CMK (cell line): Measurements from ENCODE around the gene CAV1.

Source experiments
- DNase-seq: peaks from one replicate; pipeline ENCODE4 v3.0.0-alpha.2; 2010; ENCODE audit warnings: low read depth

Gene CAV1

DNA sequence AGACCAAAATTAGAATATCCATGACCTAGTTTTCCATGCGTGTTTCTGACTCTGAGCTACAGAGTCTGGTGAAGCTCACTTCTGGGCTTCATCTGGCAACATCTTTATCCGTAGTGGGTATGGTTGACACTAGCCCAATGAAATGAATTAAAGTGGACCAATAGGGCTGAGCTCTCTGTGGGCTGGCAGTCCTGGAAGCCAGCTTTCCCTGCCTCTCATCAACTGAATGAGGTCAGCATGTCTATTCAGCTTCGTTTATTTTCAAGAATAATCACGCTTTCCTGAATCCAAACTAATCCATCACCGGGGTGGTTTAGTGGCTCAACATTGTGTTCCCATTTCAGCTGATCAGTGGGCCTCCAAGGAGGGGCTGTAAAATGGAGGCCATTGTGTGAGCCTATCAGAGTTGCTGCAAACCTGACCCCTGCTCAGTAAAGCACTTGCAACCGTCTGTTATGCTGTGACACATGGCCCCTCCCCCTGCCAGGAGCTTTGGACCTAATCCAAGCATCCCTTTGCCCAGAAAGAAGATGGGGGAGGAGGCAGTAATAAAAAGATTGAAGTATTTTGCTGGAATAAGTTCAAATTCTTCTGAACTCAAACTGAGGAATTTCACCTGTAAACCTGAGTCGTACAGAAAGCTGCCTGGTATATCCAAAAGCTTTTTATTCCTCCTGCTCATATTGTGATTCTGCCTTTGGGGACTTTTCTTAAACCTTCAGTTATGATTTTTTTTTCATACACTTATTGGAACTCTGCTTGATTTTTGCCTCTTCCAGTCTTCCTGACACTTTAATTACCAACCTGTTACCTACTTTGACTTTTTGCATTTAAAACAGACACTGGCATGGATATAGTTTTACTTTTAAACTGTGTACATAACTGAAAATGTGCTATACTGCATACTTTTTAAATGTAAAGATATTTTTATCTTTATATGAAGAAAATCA, 35.5 kb downstream of the CAV1 start:
- no peak for DNase-seq

- no peak for DNase-seq
These were observed 37.1 kb downstream of the CAV1 start for GRCh38 chr7:116561697-116562483.

- DNase-seq: no peak
These were observed 37.8 kb downstream of the CAV1 start for GRCh38 chr7:116562529-116563121.

DNA sequence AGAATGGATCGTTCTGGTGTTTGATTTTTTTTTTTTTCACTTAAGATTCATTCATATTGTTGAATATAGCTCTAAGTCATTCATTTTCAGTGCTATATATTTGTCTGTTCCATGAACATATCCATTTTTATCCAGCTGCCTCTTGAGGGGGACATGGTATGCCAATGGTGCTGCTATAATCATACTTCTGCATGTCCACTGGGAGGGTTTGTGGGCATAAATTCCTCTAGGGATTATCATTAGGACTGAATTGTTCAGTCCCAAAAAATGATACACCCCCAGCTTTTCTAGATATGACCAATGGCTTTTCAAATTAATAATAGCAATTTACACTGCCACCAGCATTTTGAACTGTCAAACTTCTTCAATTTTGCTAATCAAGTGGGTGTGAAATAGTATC, 41.1 kb downstream of the CAV1 start:
- DNase-seq: no peak

DNA sequence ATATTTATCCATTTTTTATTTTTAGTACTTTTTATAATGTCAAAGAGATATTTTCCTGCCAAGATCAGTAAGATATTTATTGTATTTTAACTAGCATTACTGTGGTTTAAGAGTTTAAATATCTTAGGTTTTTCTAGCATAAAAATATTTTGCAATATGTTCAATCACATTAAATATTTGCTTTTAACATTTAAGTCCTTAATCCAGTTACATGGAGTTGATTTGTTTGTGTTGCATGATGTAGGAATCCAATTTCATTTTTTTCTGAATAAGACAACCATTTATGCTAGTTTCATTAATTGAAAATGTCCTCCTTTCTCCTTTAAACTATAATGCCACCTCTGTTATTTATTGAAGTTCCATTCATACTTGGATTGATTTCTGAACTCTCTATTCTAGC, 41.8 kb downstream of the CAV1 start:
- no peak for DNase-seq

DNA sequence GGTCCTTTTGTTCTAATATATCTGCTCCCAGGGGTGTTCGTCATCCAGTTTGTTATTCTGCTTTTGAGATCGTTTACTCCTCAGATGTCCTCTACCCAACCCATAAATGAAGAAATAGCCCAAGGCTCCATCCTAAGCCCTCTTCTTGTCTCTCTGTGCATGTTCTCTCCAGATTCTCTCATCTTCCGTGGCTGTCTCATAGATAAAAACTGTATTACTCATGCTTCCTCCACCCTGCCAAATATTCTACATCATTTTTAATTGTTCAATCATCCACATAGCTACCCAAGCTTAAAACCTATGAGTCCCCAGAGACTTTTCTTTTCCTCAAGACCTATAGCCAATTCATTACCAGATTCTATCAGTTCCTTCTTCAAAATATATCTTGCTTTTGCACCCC, 44.9 kb downstream of the CAV1 start:
- DNase-seq: no peak

DNA sequence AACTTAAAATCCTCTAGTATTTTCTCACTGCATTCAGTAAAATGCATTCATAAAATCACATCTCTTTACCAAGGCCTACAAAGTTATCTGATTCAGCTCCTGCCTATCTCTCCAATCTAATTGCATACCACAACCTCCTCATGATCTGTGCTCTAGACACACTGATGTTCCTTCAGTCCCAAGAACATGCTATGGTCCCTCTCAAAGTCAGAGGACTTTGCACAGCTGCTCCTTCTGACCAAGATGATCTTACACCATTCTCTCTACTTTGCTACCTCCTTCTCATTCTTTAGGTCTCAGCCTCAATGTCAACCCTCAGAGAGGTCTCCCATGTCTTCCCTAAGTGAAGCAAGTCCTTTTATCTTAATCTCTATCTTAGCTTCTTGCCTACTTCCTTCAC, 45.5 kb downstream of the CAV1 start:
- no peak for DNase-seq

DNA sequence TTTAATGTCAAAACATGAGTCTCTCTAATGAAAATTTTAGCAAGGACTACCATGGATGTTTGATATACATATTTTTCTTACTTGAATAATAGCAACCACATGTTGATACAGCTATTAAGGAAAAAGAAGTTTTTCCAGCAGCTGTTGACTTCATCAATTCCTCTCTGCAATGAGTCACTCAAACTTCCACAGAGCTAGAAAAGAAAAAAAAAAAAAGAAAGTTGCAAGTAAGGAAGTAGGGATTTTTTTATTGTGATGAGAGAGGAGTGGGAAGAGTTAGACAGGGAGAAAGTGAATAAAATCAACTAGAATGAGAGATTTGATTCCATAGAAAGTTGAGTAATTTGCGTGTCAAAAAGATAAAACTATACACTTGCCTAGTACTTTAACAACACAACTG, 46.2 kb downstream of the CAV1 start:
- no peak for DNase-seq

- no peak for DNase-seq
These were observed 46.7 kb downstream of the CAV1 start for GRCh38 chr7:116571552-116571951.

- no peak for DNase-seq
These were observed 47.2 kb downstream of the CAV1 start for GRCh38 chr7:116572036-116572435.

DNA sequence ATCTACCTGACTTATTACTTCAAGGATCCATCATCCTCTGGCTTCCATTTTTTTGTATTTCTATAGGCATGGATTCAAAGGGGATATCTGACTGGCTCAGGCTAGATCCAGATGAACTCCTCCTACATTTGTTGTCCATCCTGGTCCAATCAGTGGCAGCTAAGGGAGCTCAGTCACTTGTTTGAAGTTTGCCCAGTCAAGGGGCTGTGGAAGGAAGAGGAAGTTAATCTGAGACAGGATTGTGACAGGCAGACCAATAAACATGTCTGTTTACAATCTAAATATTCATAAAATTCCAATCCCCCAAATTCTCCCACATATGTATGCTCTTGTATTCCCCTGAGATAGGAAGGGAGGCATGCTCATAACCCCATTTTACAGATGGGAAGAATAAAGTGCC, 48.7 kb downstream of the CAV1 start:
- DNase-seq: no peak

- DNase-seq: no peak
These were observed 49.4 kb downstream of the CAV1 start for GRCh38 chr7:116574025-116574822.

GRCh38 chr7:116575853-116576252, 51.0 kb downstream of the CAV1 start:
- DNase-seq: no peak

GRCh38 chr7:116576350-116577319, 51.8 kb downstream of the CAV1 start:
- DNase-seq: no peak

DNA sequence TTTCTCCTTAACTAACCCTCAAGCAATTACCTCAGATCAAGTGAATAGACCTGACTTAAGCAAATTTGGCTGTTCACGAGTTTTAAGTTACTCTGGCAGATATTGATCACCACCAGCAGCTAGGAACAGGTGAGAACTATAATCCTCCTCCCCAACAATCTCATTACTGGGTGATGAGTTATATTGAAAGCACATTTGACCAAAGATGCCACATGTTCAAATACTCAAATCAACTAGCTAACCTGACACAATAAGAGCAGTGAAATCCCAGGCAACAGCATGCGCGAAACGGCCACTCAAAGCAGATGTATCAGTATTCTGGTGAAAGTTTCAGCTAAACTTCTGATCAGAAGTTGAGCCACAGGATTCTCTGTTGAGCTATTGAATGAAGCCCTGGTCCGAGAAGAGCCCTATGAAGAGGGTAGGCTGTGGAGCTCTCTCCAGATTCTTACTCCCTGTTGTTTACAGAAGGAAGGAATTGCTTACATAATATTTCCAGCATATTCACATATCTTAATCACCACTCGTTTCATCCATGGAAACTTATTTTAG, 52.6 kb downstream of the CAV1 start:
- no peak for DNase-seq

DNA sequence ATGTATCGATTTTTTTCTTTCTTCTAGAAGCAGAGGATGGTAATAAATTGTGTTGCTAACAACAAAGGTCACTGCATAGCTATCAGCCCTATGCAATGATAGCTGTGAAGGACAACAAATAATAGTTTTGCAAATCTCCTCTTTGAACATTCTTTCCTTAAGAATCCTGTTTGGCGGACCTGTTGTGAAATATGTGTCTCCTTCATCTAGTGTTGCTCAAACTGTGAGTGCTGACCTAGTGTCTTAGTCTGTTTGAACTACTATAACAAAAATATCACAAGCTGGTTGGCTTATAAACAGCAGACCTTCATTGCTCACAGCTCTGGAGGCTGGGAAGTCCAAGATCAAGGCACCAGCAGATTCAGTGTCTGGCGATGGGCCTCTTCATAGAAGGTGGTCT, 53.7 kb downstream of the CAV1 start:
- DNase-seq: no peak

GRCh38 chr7:116579322-116579721, 54.5 kb downstream of the CAV1 start:
- DNase-seq: no peak

DNA sequence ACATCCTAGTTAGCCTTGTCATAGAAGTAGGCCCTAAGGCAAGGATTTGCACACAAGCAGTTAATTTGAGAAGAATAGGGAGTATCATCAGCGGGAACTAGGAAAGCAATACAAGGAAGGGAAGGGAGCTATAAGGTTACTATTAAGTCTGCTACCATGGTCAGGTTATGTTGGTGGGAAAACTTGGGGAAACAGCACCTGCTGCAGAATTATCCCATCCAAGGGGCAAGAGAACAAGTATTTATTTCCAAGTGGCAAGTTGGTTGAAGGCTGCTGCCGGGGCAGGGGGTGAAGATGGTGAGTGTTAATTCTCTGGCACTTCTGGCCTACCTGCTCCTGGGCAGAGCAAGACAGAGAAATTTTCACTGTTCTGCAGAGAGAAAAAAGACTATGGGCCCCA, 55.0 kb downstream of the CAV1 start:
- no peak for DNase-seq

DNA sequence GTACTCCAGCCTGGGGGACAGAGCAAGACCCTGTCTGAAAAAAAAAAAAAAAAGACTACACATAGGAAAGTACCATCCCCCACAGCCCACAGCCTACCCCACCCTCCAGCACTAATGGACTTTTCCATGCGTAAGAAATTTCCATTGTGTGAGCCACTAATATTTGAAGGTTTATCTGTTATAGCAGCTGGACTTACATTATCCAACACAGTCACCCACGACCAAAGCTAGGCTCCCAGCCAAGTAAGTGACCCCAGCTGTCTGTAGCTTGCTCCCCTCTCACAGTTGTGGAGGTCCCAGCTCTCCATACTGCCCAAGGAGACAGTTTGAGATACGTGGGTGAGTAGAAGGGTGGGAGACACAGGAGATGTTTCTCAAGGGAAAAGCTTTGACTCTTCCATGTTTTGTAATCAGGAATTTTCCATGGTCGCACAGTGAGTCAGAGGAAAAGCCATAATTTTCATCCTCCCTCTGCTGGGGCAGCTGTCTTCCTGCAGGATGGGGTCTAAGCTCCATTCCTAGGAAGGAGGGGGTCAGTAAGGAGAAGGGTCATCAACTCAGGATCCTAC, 57.4 kb downstream of the CAV1 start:
- DNase-seq: no peak

DNA sequence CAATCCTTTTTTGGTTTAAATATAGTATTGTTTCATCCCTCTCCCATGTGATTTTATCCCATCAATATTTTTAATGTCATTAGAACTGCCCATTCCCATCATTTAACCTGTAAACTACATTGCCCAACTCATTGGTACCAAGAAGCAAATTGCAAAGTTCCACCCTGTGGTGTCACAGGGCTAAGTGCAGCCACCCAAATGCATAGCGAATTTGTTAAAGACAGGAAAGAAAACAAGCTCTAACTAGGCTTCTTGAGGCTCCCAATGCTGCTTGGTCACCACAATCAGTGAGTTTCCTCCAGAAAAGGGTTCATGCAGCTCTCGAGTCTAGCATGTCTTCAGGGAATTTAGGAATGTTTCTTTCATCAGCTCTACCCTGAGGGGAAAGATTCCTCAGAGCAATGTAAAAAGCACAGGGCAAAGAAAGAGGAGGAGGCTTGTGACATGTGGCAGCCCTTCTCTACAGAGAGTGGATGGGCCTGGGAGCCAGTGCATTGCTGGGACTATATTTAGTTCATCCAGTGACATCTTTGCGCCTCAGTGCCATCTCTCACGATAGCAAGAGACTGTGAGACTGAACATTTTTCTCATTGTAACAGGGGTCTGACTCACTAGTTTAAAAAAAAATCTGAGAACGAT, 58.1 kb downstream of the CAV1 start:
- no peak for DNase-seq
